H1 (cell line): ENCODE data around the gene LAMA3. TPM values are rescaled to one million over a fixed set of nuclear protein-coding genes. Genes with fewer than 3 reads are reported as not detected.

Experiments
- polyA plus RNA-seq, 7 experiments: library from polyadenylated mRNA; depleted of rRNA in 3 of 7; stranded (reverse) in 5 of 7; unstranded in 2 of 7; fragments of >200 nt in 5 of 7; fragments of 200-250 nt in 2 of 7; gene quantifications; 1 replicate in 5 of 7; 2 replicates in 1 of 7; 4 replicates in 1 of 7; pipeline versions ENCODE4 v1.2.1 to v1.2.3, GENCODE V29; 2011 to 2013; ENCODE audit warnings: missing spikeins in 2 of 7, mixed read lengths in 2 of 7
- total RNA-seq: library from RNA; stranded (reverse); fragmentation: NEBNext Ultra II Directional; extraction: Animal tissue kit (Norgen Biotek cat#: 25700); gene quantifications from 2 replicates; pipeline ENCODE4 v1.2.1, GENCODE V29; 2021
- TF ChIP-seq, protein P1 (sequence below): fragments of 300-600 bp; sonication (generic); IDR thresholded peaks from 2 replicates; pipeline ENCODE4 v1.7.1; 2012; ENCODE audit warnings: low read length, moderate library complexity, mild to moderate bottlenecking, inconsistent platforms; ENCODE audit not compliant: insufficient replicate concordance

The LAMA3 gene
- total and polyA plus RNA-seq, 2 of the 8 experiments (the other 6 are each of a cell fraction or from before 2014, with no cell fraction given), result 0.76 to 5.0 TPM

DNA sequence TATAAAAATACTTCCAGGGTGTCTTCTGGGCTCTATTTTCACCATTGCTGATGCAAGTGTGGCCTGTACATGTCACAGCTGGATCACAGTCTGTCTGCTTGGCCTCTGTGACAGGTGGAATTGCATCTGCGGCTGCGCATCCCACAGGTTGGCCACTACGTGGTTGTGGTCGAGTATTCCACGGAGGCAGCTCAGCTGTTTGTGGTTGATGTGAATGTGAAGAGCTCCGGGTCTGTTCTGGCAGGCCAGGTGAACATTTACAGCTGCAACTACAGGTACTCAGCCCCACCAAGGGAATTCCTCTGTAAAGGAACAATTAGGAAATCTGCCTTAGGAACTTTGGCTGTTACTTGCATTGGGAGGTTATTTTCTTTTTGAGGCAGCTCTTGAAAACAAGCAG, 144.5 kb downstream of the LAMA3 start (continued):
- TF ChIP-seq, protein P1, sequence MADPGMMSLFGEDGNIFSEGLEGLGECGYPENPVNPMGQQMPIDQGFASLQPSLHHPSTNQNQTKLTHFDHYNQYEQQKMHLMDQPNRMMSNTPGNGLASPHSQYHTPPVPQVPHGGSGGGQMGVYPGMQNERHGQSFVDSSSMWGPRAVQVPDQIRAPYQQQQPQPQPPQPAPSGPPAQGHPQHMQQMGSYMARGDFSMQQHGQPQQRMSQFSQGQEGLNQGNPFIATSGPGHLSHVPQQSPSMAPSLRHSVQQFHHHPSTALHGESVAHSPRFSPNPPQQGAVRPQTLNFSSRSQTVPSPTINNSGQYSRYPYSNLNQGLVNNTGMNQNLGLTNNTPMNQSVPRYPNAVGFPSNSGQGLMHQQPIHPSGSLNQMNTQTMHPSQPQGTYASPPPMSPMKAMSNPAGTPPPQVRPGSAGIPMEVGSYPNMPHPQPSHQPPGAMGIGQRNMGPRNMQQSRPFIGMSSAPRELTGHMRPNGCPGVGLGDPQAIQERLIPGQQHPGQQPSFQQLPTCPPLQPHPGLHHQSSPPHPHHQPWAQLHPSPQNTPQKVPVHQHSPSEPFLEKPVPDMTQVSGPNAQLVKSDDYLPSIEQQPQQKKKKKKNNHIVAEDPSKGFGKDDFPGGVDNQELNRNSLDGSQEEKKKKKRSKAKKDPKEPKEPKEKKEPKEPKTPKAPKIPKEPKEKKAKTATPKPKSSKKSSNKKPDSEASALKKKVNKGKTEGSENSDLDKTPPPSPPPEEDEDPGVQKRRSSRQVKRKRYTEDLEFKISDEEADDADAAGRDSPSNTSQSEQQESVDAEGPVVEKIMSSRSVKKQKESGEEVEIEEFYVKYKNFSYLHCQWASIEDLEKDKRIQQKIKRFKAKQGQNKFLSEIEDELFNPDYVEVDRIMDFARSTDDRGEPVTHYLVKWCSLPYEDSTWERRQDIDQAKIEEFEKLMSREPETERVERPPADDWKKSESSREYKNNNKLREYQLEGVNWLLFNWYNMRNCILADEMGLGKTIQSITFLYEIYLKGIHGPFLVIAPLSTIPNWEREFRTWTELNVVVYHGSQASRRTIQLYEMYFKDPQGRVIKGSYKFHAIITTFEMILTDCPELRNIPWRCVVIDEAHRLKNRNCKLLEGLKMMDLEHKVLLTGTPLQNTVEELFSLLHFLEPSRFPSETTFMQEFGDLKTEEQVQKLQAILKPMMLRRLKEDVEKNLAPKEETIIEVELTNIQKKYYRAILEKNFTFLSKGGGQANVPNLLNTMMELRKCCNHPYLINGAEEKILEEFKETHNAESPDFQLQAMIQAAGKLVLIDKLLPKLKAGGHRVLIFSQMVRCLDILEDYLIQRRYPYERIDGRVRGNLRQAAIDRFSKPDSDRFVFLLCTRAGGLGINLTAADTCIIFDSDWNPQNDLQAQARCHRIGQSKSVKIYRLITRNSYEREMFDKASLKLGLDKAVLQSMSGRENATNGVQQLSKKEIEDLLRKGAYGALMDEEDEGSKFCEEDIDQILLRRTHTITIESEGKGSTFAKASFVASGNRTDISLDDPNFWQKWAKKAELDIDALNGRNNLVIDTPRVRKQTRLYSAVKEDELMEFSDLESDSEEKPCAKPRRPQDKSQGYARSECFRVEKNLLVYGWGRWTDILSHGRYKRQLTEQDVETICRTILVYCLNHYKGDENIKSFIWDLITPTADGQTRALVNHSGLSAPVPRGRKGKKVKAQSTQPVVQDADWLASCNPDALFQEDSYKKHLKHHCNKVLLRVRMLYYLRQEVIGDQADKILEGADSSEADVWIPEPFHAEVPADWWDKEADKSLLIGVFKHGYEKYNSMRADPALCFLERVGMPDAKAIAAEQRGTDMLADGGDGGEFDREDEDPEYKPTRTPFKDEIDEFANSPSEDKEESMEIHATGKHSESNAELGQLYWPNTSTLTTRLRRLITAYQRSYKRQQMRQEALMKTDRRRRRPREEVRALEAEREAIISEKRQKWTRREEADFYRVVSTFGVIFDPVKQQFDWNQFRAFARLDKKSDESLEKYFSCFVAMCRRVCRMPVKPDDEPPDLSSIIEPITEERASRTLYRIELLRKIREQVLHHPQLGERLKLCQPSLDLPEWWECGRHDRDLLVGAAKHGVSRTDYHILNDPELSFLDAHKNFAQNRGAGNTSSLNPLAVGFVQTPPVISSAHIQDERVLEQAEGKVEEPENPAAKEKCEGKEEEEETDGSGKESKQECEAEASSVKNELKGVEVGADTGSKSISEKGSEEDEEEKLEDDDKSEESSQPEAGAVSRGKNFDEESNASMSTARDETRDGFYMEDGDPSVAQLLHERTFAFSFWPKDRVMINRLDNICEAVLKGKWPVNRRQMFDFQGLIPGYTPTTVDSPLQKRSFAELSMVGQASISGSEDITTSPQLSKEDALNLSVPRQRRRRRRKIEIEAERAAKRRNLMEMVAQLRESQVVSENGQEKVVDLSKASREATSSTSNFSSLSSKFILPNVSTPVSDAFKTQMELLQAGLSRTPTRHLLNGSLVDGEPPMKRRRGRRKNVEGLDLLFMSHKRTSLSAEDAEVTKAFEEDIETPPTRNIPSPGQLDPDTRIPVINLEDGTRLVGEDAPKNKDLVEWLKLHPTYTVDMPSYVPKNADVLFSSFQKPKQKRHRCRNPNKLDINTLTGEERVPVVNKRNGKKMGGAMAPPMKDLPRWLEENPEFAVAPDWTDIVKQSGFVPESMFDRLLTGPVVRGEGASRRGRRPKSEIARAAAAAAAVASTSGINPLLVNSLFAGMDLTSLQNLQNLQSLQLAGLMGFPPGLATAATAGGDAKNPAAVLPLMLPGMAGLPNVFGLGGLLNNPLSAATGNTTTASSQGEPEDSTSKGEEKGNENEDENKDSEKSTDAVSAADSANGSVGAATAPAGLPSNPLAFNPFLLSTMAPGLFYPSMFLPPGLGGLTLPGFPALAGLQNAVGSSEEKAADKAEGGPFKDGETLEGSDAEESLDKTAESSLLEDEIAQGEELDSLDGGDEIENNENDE, result no peak
